Activated B cell treated with CpG ODN at 0.5 μM for 24 hours (primary cell): ENCODE data around the gene PRICKLE2. TPM values are rescaled to one million over a fixed set of nuclear protein-coding genes. Genes with fewer than 3 reads are reported as not detected.

Source experiments
- ATAC-seq: fragments of 200-7000 bp; cut with Tn5 transposase; one replicate; pipeline ENCODE4 v1.10.0; 2021; ENCODE audit warnings: low read depth, mild to moderate bottlenecking, moderate library complexity
- CTCF ChIA-PET: fragments of 350-600 bp; sonication (Branson Sonifier 250); formaldehyde crosslinking; loops from one replicate; lab custom pipeline; 2021; ENCODE audit warnings: antibody characterized with exemption; lab: Charles Lee
- POLR2A ChIA-PET: fragments of 350-600 bp; sonication (Branson Sonifier 250); formaldehyde crosslinking; loops from one replicate; lab custom pipeline; 2021; ENCODE audit warnings: antibody characterized with exemption; lab: Charles Lee
- DNase-seq: peaks from one replicate; pipeline ENCODE4 v3.0.0; 2022
- H3K27ac Mint-ChIP-seq: one replicate; pipeline ENCODE4 v1.8.0; 2020; ENCODE audit warnings: mixed read lengths
- H3K27me3 Mint-ChIP-seq: one replicate; pipeline ENCODE4 v1.8.0; 2021; ENCODE audit warnings: mixed read lengths
- H3K36me3 Mint-ChIP-seq: one replicate; pipeline ENCODE4 v1.8.0; 2021; ENCODE audit warnings: low read depth, mixed read lengths
- H3K4me1 Mint-ChIP-seq: one replicate; pipeline ENCODE4 v1.8.0; 2021; ENCODE audit warnings: mixed read lengths
- H3K4me3 Mint-ChIP-seq: one replicate; pipeline ENCODE4 v1.8.0; 2020; ENCODE audit warnings: mild to moderate bottlenecking, mixed read lengths
- H3K9me3 Mint-ChIP-seq: one replicate; pipeline ENCODE4 v1.8.0; 2020; ENCODE audit warnings: mixed read lengths
- intact Hi-C: fragments of 100-400 bp; cut with micrococcal nuclease; formaldehyde crosslinking; loops from one replicate; pipeline ENCODE4 v1.15.1; 2024
- total RNA-seq: library from RNA; stranded (reverse); gene quantifications from 2 replicates; pipeline ENCODE4 v1.2.3, GENCODE V29; 2022
- TF ChIP-seq, protein P1 (sequence below): fragments of 200-600 bp; IDR thresholded peaks from one replicate; pipeline ENCODE4 v1.8.0; 2022; ENCODE audit warnings: antibody characterized with exemption, mild to moderate bottlenecking

The PRICKLE2 gene
- total RNA-seq, 1 donor from 2014 or later = 0.33 TPM

GRCh38 chr3:64188810-64189560, 36.3 kb downstream of the PRICKLE2 start:
- CTCF ChIA-PET = no interaction called here
- H3K36me3 Mint-ChIP-seq = no peaks in the 10 kb centered on the region
- no peak overlapping the region for H3K27ac Mint-ChIP-seq
- H3K9me3 Mint-ChIP-seq = peaks cover 3% of the 10 kb centered on the region
- intact Hi-C loops = no loop called here
- ATAC-seq = no peak
- TF ChIP-seq, protein P1, sequence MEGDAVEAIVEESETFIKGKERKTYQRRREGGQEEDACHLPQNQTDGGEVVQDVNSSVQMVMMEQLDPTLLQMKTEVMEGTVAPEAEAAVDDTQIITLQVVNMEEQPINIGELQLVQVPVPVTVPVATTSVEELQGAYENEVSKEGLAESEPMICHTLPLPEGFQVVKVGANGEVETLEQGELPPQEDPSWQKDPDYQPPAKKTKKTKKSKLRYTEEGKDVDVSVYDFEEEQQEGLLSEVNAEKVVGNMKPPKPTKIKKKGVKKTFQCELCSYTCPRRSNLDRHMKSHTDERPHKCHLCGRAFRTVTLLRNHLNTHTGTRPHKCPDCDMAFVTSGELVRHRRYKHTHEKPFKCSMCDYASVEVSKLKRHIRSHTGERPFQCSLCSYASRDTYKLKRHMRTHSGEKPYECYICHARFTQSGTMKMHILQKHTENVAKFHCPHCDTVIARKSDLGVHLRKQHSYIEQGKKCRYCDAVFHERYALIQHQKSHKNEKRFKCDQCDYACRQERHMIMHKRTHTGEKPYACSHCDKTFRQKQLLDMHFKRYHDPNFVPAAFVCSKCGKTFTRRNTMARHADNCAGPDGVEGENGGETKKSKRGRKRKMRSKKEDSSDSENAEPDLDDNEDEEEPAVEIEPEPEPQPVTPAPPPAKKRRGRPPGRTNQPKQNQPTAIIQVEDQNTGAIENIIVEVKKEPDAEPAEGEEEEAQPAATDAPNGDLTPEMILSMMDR = no peak
- H3K4me1 Mint-ChIP-seq = no peaks in the 10 kb centered on the region
- POLR2A ChIA-PET = no interaction called here
- DNase-seq = no peak
- H3K27me3 Mint-ChIP-seq = no peaks in the 10 kb centered on the region
- H3K4me3 Mint-ChIP-seq = no peak overlapping the region

DNA sequence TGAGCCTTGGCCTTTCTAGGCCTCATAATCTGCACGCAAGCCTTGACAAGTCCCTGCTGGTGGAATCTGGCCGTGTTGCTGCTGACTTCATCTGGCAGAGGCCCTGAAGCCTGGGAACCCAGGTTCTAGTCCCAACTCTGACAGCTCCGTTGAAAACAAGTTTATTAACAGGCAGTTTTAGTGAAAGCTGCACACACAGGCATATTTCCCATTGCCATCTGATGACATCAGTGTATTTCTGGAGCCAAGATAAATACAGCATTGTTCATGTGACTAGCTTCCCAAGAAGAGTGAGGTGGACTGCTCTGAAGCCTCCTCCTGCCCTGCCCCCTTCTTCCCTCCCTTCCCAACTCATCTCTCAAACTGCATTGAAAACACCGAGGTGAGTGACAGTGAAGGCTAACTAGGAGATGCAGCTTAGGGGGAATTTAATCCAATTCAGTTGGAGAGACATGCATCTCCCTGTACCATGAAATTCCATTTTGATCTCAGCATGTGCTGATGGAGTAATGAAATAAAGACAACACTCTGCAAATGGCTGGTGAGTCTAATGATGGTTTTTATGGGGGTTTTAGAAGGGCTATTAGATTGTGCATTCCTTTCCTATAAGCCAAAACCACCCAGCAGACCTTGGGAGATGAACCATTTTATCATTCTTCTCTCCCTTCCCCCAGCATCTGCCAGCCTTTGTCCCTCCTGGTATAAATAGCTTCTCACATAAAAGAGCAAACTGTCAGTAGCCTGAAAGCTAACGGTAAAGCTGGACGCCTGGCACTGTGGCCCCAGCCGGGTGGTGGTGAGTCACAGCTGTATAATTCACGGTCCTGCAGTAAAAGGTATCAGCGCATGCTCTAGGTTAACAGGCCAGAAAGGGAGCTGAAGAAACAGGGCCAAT, 38.0 kb downstream of the PRICKLE2 start:
- Mint-ChIP-seq H3K36me3 (no peaks in the 10 kb centered on the region), H3K27ac (no peak overlapping the region), H3K4me3 (no peak overlapping the region)

GRCh38 chr3:64186667-64187064, 38.6 kb downstream of the PRICKLE2 start:
- Mint-ChIP-seq H3K27ac (no peak overlapping the region), H3K4me3 (no peak overlapping the region), H3K9me3 (no peaks in the 10 kb centered on the region), H3K36me3 (no peaks in the 10 kb centered on the region), H3K4me1 (no peaks in the 10 kb centered on the region), H3K27me3 (no peaks in the 10 kb centered on the region)
- no peak for ATAC-seq
- ChIA-PET CTCF (no interaction called here), POLR2A (no interaction called here)
- intact Hi-C loops = no loop called here
- TF ChIP-seq, protein P1 = no peak
- DNase-seq = no peak

More for the DNA sequence above, 38.0 kb downstream of the PRICKLE2 start:
- Mint-ChIP-seq H3K27me3 (no peaks in the 10 kb centered on the region), H3K9me3 (no peaks in the 10 kb centered on the region), H3K4me1 (no peaks in the 10 kb centered on the region)
- POLR2A ChIA-PET = no interaction called here
- TF ChIP-seq, protein P1 = no peak
- no peak for ATAC-seq
- CTCF ChIA-PET = no interaction called here
- intact Hi-C loops = no loop called here
- DNase-seq = no peak

- intact Hi-C loops = no loop called here
- Mint-ChIP-seq H3K27ac (no peak overlapping the region), H3K4me1 (no peaks in the 10 kb centered on the region), H3K9me3 (no peaks in the 10 kb centered on the region), H3K4me3 (no peak overlapping the region), H3K36me3 (no peaks in the 10 kb centered on the region), H3K27me3 (peaks cover 3% of the 10 kb centered on the region)
- ATAC-seq (no peak), DNase-seq (no peak)
- ChIA-PET CTCF (no interaction called here), POLR2A (no interaction called here)
- TF ChIP-seq, protein P1 = no peak
Measured at GRCh38 chr3:64185436-64185835, 39.8 kb downstream of the PRICKLE2 start.

DNA sequence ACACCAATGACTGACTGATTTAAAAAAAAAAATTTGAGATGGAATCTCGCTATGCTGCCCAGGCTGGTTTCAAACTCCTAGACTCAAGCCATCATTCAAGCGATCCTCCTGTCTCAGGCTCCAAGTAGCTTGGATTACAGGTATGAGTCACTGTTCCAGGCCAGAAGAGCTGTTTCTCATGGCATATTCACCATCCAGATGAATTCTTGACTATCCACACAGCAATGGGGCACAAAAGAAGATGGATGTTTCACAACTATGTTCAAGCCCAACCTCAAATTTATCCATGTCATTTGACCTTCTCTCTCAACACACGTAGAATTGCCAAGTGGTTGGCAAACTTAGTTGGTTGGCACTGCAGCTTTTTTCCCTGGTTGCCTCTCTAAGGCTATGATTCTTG, 40.6 kb downstream of the PRICKLE2 start:
- TF ChIP-seq, protein P1 = no peak

More for the DNA sequence above, 40.6 kb downstream of the PRICKLE2 start:
- Mint-ChIP-seq H3K4me3 (no peak overlapping the region), H3K27ac (no peak overlapping the region), H3K36me3 (no peaks in the 10 kb centered on the region), H3K27me3 (peaks cover 3% of the 10 kb centered on the region), H3K9me3 (no peaks in the 10 kb centered on the region), H3K4me1 (no peaks in the 10 kb centered on the region)
- intact Hi-C loops = no loop called here
- ATAC-seq = no peak
- DNase-seq = no peak
- POLR2A ChIA-PET = no interaction called here
- CTCF ChIA-PET = no interaction called here
